Stimulated activated CD4-positive, alpha-beta T cell treated with anti-CD3 and anti-CD28 coated beads, Interleukin-1b, Interleukin-23, amount 100 ng/mL, for 1 hour (primary cell): Measurements from ENCODE around the gene NUP93.
"Not testable (repeated sequence)": the region's sequence is repeated elsewhere in the genome, so short reads cannot be mapped to it uniquely, and the experiment has no call there.

Source experiments
- DNase-seq, 2 donors: peaks; one replicate each; pipeline ENCODE4 v3.0.0-alpha.2; 2020; ENCODE audit warnings: low read depth in 2 of 2

NUP93 gene

GRCh38 chr16:56849690-56850680 lies 120.1 kb downstream of the NUP93 start:
- no peak for DNase-seq

- DNase-seq = no peak
These were observed 121.9 kb downstream of the NUP93 start for GRCh38 chr16:56851671-56852400.

- DNase-seq = no peak
These were observed 122.4 kb downstream of the NUP93 start for GRCh38 chr16:56852401-56852730.

- DNase-seq = no peak
These were observed 123.0 kb downstream of the NUP93 start for GRCh38 chr16:56852968-56853367.

- DNase-seq = no peak
These were observed 125.3 kb downstream of the NUP93 start for GRCh38 chr16:56855201-56855600.

- DNase-seq = no peak
These were observed 126.0 kb downstream of the NUP93 start for GRCh38 chr16:56855946-56856345.

GRCh38 chr16:56856876-56857447 lies 127.0 kb downstream of the NUP93 start:
- no peak for DNase-seq

GRCh38 chr16:56858374-56858773 lies 128.4 kb downstream of the NUP93 start:
- no peak for DNase-seq

GRCh38 chr16:56859636-56860035 lies 129.7 kb downstream of the NUP93 start:
- DNase-seq = no peak

GRCh38 chr16:56860226-56861020 lies 130.5 kb downstream of the NUP93 start:
- DNase-seq = no peak

- DNase-seq = no peak
These were observed 131.2 kb downstream of the NUP93 start for GRCh38 chr16:56861092-56861610.

GRCh38 chr16:56861756-56862155 lies 131.8 kb downstream of the NUP93 start:
- DNase-seq = no peak

GRCh38 chr16:56862776-56863175 lies 132.8 kb downstream of the NUP93 start:
- DNase-seq = no peak

GRCh38 chr16:56864960-56865359 lies 135.0 kb downstream of the NUP93 start, which contains the start of gene SLC12A3:
Gene SLC12A3, plus strand, starts transcription at chr16:56865207. Its CDS starts 29 bp downstream, at chr16:56865236.
- no peak for DNase-seq

GRCh38 chr16:56865394-56866062 lies 135.6 kb downstream of the NUP93 start:
- DNase-seq = no peak

- no peak for DNase-seq
These were observed 137.3 kb downstream of the NUP93 start for GRCh38 chr16:56866955-56867830.

- no peak for DNase-seq
These were observed 138.2 kb downstream of the NUP93 start for GRCh38 chr16:56868175-56868574.

GRCh38 chr16:56868766-56869165 lies 138.8 kb downstream of the NUP93 start:
- not testable (repeated sequence) for DNase-seq

GRCh38 chr16:56869513-56870275 lies 139.8 kb downstream of the NUP93 start:
- DNase-seq = no peak
